CD4-positive, alpha-beta T cell treated with Interleukin-15 for 1 hour (primary cell): ENCODE results near the gene CERS5.

Experiments used
- DNase-seq: peaks from one replicate; pipeline ENCODE4 v3.0.0-alpha.2; 2020

CERS5 gene, protein sequence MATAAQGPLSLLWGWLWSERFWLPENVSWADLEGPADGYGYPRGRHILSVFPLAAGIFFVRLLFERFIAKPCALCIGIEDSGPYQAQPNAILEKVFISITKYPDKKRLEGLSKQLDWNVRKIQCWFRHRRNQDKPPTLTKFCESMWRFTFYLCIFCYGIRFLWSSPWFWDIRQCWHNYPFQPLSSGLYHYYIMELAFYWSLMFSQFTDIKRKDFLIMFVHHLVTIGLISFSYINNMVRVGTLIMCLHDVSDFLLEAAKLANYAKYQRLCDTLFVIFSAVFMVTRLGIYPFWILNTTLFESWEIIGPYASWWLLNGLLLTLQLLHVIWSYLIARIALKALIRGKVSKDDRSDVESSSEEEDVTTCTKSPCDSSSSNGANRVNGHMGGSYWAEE

DNA sequence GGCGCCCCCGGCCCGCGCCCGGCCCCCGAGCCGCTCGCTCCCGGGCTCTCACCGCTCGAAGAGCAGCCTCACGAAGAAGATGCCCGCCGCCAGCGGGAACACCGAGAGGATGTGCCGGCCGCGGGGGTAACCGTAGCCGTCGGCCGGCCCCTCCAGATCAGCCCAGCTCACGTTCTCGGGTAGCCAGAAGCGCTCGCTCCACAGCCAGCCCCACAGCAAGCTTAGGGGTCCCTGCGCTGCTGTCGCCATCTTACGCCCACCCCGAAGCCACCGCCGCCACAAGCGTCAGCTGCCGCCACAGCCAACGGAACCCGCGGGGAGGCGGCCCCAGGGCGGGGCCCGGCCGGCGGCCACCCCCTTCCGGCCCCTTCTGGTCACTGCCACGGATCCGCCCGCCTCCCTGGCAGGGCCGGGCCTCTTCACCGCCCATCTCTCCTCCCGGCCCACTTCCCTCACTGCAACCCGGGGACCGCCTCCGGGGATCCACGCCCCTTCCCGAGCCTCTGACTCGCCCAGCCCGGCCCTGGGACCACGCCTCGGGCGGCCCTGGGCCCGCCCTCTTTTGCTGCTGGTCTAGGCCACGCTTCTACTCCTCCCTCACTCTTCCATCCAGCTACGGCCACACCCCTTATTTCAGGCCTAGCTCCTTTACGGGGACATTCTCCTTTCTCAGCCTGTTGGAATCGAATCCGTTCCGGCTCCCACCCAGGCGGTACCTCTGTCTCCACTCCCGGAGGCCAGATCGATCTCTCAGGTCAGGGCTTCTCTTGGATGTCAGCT is at the start of gene CERS5:
TSS of gene CERS5 (minus strand) at position 321 of the 780 bp plus-strand sequence. CDS start at position 249, 72 bp downstream.
- peak; percentile 98 for DNase-seq

DNA sequence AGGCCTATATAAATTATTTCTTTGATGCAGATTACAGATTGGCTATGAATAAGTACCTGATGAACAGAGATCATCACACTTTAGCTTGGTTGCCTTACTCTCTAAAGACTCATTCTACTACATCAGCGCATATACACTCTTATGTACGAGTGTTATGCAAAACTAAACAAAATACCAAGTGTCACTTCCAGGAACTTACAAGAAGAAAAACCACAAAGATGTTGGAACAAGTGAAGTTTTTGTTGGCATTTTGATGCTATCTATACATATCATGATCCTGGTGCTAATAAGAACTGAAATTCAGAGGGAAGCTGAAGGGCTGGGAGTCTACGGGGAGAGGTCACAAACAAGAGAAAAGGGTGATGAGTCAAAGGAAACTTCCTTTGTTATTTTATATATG is 47.9 kb upstream of the CERS5 start:
- no peak for DNase-seq

DNA sequence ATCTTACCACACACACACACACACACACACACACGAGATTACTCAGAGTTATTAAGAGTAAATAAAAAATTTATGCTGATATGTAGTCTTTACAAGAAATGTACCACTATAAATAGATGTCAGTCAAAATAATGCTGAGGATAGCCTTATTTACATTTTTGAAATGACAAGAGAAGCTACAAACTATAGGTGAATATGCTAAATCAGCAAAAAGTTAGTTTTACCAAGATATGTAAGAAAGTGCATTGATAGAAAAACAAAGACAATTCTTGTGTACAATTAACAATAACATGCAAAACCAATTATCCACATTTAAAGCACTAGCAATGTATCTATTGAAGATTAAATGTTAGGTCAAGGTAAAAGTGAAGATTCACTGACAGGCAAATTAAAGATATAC is 46.8 kb upstream of the CERS5 start:
- no peak for DNase-seq

DNA sequence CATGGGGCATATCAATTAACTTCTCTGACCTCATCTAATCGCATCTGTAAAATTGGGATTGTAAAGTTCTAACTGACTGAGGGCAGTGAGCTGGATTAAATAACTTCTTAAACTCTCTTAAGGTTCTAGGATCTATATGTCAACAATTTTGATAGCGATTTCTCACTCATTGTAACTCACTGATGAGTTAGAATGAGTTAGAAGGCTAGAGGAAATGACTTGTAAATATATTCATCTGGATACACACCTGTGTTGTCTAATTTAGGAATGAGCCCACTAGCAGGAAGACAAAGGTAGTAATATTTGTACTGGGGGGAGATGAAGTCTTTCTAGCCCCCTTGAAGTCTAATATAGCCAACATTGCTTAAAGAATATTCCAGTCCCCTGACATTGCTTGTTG is 46.3 kb upstream of the CERS5 start:
- DNase-seq: no peak

DNA sequence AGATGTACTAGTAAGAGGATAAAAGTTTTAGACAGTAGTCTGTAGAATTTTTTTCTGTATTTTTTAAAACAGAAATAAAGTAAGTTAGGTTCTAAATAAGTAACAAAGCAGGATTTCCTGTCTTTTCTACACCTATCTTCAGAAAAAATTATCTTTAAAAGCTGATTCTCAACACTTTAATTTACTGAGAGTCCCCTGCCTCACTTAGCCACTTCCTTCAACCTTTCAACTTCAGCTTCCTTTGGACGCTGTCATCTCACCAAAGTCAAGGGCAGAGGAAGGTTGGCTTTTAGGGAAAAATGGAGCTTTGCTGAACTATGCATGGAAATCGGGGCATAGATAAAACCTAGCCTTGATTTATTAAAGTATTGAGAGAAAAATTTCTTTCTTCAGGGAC is 44.9 kb upstream of the CERS5 start:
- DNase-seq: no peak

DNA sequence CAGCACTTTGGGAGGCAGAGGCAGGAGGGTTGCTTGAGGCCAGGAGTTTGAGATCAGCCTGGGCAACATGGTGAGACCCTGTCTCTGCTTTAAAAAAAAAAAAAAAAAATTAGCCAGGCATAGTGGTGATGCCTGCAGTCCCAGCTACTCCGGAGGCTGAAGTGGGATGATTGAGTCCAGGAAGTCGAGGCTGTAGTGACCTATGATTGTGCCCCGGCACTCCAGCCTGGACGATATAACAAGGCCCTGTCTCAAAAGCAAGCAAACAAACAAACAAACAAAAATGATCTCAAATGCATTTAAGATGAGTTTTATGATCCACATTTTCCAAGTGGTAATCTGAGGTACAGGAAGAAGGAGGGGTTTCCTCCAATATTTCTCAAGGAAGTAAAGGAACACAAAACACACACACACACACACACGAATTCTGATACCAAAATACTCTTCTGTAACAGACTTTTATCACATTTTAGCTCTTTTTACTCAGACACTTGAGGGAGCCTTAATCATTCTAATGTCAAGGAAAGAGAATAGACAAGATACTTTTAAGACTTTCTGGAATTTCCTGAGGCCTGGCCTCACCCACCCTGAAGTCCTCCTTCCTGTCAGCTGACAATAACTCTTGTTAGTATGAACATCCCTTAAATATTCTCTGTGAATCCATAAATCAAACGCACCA is 44.4 kb upstream of the CERS5 start:
- no peak for DNase-seq

DNA sequence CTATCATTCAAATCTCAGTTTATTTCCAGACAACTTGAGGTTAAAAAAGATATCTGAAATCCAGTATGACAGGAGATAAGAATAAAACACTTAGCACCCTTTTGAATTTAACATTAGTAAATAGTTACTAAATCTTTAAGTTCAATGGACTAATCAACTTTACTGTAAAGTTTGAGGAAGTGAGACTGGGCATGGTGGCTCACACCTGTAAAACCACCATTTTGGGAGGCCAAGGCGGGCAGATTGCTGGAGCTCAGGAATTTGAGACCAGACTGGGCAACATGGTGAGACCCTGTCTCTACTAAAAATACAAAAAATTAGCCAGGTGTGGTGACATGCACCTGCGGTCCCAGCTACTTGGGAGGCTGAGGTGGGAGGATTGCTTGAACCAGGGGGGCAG is 40.3 kb upstream of the CERS5 start:
- DNase-seq: no peak

DNA sequence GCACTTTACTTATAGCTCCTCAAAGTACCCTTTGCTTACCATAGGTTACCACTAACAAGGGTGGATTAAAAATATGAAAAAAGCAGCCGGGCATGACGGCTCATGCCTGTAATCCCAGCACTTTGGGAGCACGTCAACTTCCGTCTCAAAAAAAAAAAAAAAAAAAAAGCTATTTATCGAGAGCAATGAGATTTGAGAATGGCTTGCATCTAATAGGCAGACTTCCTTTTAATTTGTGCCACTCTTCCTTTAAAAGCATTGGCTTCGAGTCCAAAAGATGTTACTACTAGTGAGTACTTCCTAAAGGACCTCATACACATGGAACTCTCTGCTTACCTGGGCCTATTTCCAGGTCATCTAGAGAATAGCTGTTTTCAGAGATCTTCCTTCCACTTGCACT is 38.5 kb upstream of the CERS5 start:
- no peak for DNase-seq

DNA sequence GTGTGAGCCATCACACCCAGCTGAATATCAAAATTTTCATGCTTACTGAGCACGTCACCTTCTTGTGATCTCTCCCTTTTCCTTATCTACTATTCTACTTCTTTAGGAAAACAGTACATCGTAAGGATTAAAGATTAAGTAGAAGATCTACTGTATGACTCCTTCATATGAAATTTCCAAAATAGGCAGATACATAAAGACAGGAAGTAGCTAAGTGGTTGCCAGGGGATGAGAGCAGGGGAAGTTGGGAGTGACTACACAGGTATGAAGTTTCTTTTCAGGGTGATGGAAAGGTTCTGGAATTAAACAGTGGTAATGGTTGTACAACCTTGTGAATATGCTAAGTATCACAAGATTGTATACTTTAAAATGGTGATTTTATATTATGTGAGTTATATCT is 36.5 kb upstream of the CERS5 start:
- no peak for DNase-seq

DNA sequence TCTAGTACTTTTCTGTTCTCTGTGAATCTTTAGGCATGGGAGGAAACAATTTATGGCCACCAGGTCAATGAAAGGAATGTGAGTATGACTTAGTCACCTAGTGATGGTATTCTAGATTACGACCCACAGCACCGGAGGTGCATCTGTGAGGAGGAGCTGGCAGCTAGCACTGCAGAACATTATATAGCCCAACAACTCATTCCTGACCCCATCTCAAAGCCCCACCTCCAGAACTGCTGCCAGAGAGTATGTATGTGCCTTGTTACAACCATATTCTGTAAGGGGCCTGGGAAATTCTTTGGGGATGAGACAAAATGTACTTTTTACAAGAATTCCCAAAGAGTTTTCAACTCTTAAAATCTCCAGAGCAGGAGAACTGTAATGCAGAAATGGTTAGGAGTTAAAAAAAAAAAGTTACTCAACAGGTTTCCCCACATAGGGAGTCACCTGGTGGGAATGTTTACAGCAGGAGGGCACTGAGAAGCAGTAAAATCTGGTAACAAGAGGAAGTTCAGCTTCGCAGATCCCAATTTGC is 34.9 kb upstream of the CERS5 start:
- DNase-seq: no peak

DNA sequence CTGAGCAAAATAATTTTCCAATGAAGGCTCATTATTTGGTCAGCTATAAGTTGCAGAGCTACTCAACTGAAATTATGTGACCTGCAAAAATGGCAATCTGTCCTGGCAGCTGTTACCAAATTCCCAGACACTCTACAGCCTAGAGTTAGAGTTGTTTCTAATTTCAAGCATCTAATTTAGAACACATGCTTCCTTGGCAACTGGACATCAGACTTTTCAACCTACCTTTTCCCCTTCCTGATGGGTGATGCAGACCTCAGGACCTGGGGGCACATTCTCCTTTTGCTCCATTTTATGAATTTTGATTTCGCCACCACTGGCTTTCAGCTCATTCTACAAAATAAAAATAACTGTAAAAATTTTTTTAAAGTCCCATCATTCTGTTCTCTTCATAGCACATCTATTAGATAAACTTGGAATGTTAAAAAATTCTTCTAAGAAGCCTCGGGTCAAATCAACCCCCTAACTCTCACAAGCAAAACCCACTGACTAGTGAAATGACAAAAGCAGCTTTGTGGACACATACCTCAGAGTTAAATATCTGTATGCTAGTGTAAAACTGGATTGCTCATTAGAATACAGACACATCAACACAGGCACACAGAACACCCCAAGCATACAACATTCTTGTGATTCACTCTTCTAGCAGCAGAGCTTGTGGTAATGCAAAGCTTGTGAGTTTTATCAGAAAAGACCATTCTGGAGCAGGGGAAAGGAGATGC is 33.5 kb upstream of the CERS5 start:
- no peak for DNase-seq

DNA sequence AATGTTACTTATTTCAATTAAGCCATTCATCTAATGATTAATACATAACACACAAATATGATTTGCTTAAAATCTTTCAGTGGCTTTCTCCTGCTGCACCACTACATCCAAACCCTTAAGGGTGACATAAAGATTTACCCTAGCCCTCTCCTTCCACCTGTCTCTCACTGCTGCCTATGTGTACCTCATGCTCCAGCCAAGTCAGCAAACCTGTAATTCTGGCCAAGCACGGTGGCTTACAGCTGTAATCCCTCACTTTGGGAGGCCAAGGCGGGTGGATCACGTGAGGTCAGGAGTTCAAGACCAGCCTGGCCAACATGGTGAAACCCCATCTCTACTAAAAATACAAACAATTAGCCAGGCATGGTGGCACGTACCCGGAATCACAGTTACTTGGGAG is 31.7 kb upstream of the CERS5 start:
- DNase-seq: no peak

DNA sequence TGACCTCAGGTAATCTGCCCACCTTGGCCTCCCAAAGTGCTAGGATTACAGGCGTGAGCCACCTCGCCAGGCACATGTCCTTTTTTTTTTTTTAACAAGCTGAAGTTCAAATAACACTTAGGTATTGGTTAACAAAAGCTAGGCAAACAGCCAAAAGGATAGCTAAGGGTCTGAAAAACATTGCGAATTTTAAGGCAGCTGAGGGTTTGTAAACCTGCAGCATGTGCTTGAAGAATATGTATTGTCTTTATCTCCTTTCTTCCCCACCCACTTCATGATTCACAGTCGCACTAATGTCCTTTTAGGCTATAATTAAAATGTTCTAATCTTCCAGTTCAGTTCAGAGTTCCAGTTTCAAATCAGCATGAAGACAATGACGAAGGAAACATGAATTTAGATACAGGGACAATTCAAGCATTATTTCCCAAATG is 30.1 kb upstream of the CERS5 start:
- no peak for DNase-seq

DNA sequence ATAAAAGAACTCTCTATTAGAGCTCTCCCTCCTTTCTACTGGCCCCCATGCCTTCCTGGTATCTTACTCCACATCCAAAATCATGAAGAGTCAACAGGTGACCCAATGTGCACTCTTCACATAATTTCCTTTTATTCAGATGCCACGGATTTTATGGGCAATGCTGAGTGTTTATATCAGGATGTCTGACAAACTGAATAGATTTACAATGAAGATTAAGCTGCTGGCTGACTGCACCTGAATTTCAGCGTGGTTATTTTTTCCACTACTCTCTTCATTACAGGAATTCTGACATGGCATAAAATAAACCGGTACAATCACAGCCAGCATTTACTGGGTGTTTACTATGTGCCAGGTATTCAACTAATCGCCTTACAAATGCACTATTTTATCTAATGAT is 29.4 kb upstream of the CERS5 start:
- no peak for DNase-seq

DNA sequence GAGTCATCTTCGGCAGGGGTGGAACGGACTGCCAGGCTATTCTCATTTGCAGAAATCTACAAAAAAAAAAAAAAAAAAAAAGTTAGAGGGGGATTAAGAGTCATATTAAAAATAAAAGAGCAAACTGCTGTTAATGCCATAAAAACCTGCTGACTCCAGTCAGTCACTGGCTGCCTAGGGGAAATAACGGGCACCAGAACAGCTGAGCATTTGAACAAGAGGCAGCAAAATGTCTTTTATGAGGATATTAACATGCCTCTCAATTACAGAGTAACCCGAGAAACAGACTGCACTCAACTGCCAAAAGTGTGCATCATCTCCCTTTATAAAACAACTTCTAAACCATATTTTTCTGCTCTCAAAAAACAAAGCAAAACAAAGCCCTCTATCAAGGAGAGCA is 28.7 kb upstream of the CERS5 start:
- no peak for DNase-seq

DNA sequence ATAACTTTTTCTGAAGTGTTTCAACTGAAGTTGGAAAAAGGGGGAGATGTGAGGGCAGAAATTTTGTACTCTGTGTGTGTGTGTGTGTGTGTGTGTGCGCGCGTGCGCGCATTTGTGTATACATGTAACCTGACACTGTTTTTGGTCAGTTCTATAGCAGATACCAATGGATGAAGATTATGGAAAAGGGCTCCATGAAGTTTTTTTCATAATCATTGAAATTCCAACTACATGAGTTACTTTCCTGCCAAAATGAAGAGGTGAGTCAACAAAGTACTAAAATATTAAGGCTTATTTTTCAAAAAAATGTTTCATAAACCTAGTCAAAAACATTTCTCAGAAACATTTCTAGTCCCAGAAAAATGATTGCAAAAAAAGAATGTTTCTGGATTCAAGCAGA is 25.7 kb upstream of the CERS5 start:
- DNase-seq: no peak

DNA sequence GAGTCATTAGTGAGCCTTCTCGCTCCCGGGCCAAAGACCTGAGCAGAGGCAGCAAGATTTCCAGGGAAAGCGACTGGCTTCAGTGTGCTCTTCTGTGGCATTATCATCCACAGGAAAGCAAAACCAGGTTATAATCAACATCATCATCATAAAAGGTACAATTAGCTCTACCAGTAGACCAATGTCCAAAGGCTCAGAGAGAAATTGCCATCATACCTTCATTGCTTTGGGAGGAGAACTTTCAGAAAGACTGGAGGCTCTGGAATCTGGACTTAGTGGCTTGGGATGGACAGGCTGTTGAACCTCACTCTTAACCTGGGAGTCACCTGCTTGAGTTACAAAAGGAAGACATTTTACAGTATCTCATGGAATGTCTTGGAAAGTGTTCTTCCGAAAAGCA is 25.1 kb upstream of the CERS5 start:
- DNase-seq: no peak

DNA sequence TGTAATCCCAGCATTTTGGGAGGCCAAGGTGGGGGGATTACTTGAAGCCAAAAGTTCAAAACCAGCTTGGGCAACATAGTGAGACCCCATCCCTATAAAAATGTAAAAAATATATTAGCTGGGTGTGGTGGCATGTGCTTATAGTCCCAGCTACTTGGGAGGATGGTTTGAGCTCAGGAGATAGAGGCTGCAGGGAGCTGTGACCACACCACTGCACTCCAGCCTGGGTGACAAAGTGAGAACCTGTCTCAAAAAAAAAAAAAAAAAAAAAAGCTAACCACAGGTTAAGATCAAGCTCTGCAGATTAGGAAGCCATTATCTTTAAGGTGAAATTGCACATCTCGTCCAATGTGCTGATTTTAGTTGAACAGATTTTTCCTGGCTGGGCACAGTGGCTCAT is 23.7 kb upstream of the CERS5 start:
- DNase-seq: no peak

DNA sequence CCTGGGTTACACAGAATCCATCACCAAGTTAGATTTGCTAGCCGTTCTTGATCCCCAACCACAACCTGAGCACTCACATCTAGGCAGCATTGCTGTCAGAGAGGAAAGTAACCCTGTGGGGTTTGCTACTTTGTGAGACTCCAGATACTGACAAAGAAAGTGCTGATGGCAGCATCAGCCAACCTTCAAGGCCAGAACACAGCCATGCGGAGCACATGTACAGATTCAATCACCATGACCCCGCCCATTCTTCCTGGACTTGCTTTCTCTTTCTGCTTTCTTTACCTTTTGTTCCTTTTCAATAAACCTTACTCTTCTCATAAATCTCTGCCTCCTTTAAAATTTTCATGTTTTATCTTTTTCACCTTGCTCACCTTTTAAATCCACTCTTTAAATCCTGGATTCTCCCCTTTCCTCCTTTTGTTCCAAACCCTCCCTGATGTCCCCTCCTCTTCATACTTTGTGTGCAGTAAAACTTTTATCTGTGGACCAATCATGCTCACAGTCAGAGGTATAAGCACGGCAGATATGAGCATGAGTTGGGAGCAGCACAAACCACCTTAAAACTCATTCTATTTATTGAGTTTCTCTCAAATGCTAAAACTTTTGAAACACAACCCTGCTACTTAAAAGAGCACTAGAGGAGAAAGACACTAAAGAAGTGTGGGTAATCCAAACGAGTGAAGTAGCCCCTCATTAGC is 21.9 kb upstream of the CERS5 start:
- no peak for DNase-seq

DNA sequence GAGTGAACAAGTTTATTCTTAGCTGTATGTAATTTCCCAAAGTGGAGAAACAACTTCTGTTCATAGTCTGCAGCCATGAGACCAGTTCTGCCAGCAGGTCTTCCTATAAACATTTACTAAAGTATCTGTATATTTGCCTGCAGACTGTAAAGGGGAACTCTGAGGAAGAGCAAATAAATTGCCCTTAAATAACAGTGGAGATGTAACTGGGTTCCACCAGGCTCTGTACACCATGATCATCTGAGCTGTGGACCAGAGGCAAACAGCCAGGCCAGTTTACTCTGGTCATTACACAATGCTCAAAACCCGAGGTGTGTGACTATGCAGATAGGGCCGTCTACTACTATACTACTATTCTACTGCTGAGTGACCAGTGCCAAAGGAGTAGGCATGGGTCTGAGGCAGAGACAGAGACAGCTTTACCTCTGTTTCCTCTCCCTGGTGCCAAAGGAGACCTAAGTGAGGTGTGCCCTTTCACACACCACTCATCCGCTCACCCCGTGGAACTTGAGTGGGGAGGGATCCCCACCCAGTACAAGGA is 21.1 kb upstream of the CERS5 start:
- DNase-seq: no peak

DNA sequence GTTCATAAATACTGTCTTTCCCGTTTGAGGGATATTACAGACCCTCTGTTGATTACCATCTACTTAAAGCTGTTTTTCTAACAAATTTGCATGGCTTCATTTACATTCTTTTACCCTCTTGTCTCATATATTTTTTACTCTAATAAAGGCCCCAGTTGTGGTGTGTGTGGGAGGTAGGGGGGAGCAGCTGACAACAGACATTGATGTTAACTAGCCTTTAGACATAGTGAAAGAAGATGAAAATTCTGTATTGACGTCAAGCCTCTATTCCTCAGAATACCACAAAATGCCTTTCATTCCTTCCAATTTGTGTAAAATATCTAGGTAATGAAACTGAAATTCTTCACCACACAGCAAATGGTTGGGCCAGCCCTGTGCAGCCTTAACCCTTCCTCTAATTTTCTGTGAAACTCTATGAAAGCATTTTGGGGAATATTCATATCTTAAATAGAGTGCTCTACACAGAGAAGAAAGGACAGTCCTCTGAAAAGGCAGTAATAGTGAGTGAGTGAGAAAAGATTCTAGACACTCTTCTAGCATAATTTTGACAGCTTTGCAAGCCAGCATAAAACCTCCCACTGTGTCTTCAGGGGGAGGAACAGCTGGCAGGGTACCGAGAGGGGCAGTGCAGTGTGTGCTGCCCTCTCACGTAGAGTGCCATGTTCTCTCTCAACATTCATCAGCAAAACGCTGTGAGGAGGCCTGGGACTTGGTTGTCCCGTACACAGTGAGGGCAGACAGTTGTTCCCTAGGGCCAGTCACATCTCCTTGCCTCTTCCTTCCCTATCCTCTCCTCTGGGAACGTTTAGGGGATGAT is 20.1 kb upstream of the CERS5 start:
- no peak for DNase-seq
